HEK293 (cell line): ENCODE data around the gene SH2D7.

Experiments used
- CTCF ChIA-PET: fragments of 350-600 bp; formaldehyde crosslinking; extraction: SDS; loops from one replicate; lab custom pipeline; 2021; ENCODE audit warnings: antibody characterized with exemption; lab: Yijun Ruan, JAX
- POLR2A ChIA-PET: fragments of 300-600 bp; formaldehyde crosslinking; extraction: SDS; loops from one replicate; lab custom pipeline; 2020; ENCODE audit warnings: antibody characterized with exemption, inconsistent platforms; lab: Yijun Ruan, JAX
- H3K27ac ChIP-seq: fragments of 200-500 bp; sonication (Bioruptor generic); 2 replicates; pipeline ENCODE4 v1.5.1; 2014; ENCODE audit warnings: low read depth, low read length, control low read depth, inconsistent platforms; ENCODE audit errors: extremely low read depth
- H3K36me3 ChIP-seq, 2 experiments: fragments of 200-500 bp in 1 of 2; sonication (Bioruptor generic) in 1 of 2; 1 replicate in 1 of 2; 2 replicates in 1 of 2; pipeline ENCODE4 v1.5.1; 2014 to 2017; ENCODE audit warnings: inconsistent platforms in 2 of 2, low read length in 2 of 2; ENCODE audit not compliant: control insufficient read depth in 2 of 2, insufficient read depth in 1 of 2
- H3K4me1 ChIP-seq: fragments of 200-500 bp; sonication (Bioruptor generic); 2 replicates; pipeline ENCODE4 v1.5.1; 2014; ENCODE audit warnings: mild to moderate bottlenecking, low read length, inconsistent platforms; ENCODE audit not compliant: control insufficient read depth, insufficient read depth
- H3K4me3 ChIP-seq: 2 replicates; pipeline ENCODE4 v1.5.1; 2011; ENCODE audit warnings: low read depth, mild to moderate bottlenecking, control low read depth, low read length, moderate library complexity
- H3K9me3 ChIP-seq: fragments of 200-500 bp; sonication (Bioruptor generic); 2 replicates; pipeline ENCODE4 v1.5.1; 2014; ENCODE audit warnings: low read depth, low read length, inconsistent platforms; ENCODE audit not compliant: control insufficient read depth, insufficient read depth
- MZF1 ChIP-seq: fragments of 450-650 bp; formaldehyde crosslinking; IDR thresholded peaks from 2 replicates; pipeline ENCODE4 v1.5.1; 2017; ENCODE audit warnings: missing biosample characterization, missing genetic modification characterization, borderline replicate concordance
- REST ChIP-seq: fragments of 450-650 bp; formaldehyde crosslinking; IDR thresholded peaks from 2 replicates; pipeline ENCODE4 v1.5.1; 2016; ENCODE audit warnings: missing biosample characterization, missing genetic modification characterization
- SCRT1 ChIP-seq: fragments of 450-650 bp; formaldehyde crosslinking; IDR thresholded peaks from 2 replicates; pipeline ENCODE4 v1.5.1; 2016; ENCODE audit warnings: missing biosample characterization, missing genetic modification characterization, borderline replicate concordance
- SETDB1 ChIP-seq: IDR thresholded peaks from one replicate; pipeline ENCODE4 v1.6.1; 2017; ENCODE audit warnings: mild to moderate bottlenecking, low read length, moderate library complexity, mixed read lengths; ENCODE audit not compliant: insufficient read length
- SP3 ChIP-seq: fragments of 450-650 bp; formaldehyde crosslinking; IDR thresholded peaks from 2 replicates; pipeline ENCODE4 v1.5.1; 2016; ENCODE audit warnings: missing biosample characterization, missing genetic modification characterization
- YY2 ChIP-seq: fragments of 450-650 bp; formaldehyde crosslinking; IDR thresholded peaks from 2 replicates; pipeline ENCODE4 v1.5.1; 2016; ENCODE audit warnings: missing biosample characterization, missing genetic modification characterization
- ZIC2 ChIP-seq: fragments of 450-650 bp; formaldehyde crosslinking; IDR thresholded peaks from 2 replicates; pipeline ENCODE4 v1.5.1; 2016; ENCODE audit warnings: missing biosample characterization, missing genetic modification characterization
- ZNF146 ChIP-seq: fragments of 450-650 bp; formaldehyde crosslinking; IDR thresholded peaks from 2 replicates; pipeline ENCODE4 v1.5.1; 2016; ENCODE audit warnings: missing biosample characterization, missing genetic modification characterization
- ZNF2 ChIP-seq: fragments of 450-650 bp; formaldehyde crosslinking; IDR thresholded peaks from 2 replicates; pipeline ENCODE4 v1.5.1; 2016; ENCODE audit warnings: missing biosample characterization, missing genetic modification characterization
- ZNF239 ChIP-seq: fragments of 450-650 bp; formaldehyde crosslinking; IDR thresholded peaks from 2 replicates; pipeline ENCODE4 v1.5.1; 2016; ENCODE audit warnings: missing biosample characterization, missing genetic modification characterization
- ZNF24 ChIP-seq: fragments of 450-650 bp; formaldehyde crosslinking; IDR thresholded peaks from 2 replicates; pipeline ENCODE4 v1.5.1; 2016; ENCODE audit warnings: missing biosample characterization, missing genetic modification characterization
- ZNF416 ChIP-seq: fragments of 450-650 bp; formaldehyde crosslinking; IDR thresholded peaks from 2 replicates; pipeline ENCODE4 v1.5.1; 2016; ENCODE audit warnings: missing biosample characterization, missing genetic modification characterization
- ZNF664 ChIP-seq: fragments of 450-650 bp; formaldehyde crosslinking; IDR thresholded peaks from 2 replicates; pipeline ENCODE4 v1.5.1; 2016; ENCODE audit warnings: missing biosample characterization, missing genetic modification characterization
- ZNF707 ChIP-seq: fragments of 450-650 bp; formaldehyde crosslinking; IDR thresholded peaks from 2 replicates; pipeline ENCODE4 v1.5.1; 2016; ENCODE audit warnings: missing biosample characterization, missing genetic modification characterization
- ZNF777 ChIP-seq: fragments of 450-650 bp; formaldehyde crosslinking; IDR thresholded peaks from 2 replicates; pipeline ENCODE4 v1.5.1; 2017; ENCODE audit warnings: missing biosample characterization, missing genetic modification characterization, borderline replicate concordance
- ZSCAN23 ChIP-seq: fragments of 450-650 bp; formaldehyde crosslinking; IDR thresholded peaks from 2 replicates; pipeline ENCODE4 v1.5.1; 2016; ENCODE audit warnings: missing biosample characterization, missing genetic modification characterization
- ZSCAN4 ChIP-seq: fragments of 450-650 bp; formaldehyde crosslinking; IDR thresholded peaks from 2 replicates; pipeline ENCODE4 v1.5.1; 2017; ENCODE audit warnings: missing biosample characterization, missing genetic modification characterization
- TF ChIP-seq, protein P1 (sequence below): fragments of 450-650 bp; formaldehyde crosslinking; IDR thresholded peaks from 2 replicates; pipeline ENCODE4 v1.5.1; 2016; ENCODE audit warnings: missing biosample characterization, missing genetic modification characterization
- TF ChIP-seq, protein P2 (sequence below): fragments of 450-650 bp; formaldehyde crosslinking; IDR thresholded peaks from 2 replicates; pipeline ENCODE4 v1.5.1; 2016; ENCODE audit warnings: missing biosample characterization, missing genetic modification characterization
- TF ChIP-seq, protein P3 (sequence below): fragments of 450-650 bp; formaldehyde crosslinking; IDR thresholded peaks from 2 replicates; pipeline ENCODE4 v1.5.1; 2017; ENCODE audit warnings: missing biosample characterization, missing genetic modification characterization
- TF ChIP-seq, protein P4 (sequence below): fragments of 450-650 bp; formaldehyde crosslinking; IDR thresholded peaks from 2 replicates; pipeline ENCODE4 v1.5.1; 2016; ENCODE audit warnings: missing biosample characterization, missing genetic modification characterization, borderline replicate concordance

Gene SH2D7

DNA sequence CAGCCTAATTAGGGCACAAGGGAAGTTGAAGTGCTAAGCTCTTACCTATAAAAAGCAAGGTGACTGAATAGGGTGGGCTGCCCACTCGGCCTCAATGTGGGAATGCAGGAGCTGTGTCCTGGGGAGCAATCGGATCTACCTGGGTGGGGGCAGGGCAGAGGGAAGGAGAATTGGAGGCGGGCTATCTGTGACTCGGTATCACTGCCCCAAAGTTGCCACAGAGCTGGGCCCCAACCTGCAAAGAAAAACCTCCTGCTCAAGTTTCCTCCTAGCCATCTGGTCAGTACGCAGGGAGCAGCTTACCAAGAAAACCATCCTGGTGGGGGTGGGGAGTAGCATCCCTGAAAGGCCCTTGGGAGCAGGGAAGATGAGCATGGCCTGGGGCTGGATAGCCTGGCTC lies 28.2 kb downstream of the SH2D7 start (continued):
- TF ChIP-seq, protein P1, sequence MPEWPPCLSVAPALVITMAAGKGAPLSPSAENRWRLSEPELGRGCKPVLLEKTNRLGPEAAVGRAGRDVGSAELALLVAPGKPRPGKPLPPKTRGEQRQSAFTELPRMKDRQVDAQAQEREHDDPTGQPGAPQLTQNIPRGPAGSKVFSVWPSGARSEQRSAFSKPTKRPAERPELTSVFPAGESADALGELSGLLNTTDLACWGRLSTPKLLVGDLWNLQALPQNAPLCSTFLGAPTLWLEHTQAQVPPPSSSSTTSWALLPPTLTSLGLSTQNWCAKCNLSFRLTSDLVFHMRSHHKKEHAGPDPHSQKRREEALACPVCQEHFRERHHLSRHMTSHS (tag by site-specific recombination): no peak
- TF ChIP-seq, protein P2, sequence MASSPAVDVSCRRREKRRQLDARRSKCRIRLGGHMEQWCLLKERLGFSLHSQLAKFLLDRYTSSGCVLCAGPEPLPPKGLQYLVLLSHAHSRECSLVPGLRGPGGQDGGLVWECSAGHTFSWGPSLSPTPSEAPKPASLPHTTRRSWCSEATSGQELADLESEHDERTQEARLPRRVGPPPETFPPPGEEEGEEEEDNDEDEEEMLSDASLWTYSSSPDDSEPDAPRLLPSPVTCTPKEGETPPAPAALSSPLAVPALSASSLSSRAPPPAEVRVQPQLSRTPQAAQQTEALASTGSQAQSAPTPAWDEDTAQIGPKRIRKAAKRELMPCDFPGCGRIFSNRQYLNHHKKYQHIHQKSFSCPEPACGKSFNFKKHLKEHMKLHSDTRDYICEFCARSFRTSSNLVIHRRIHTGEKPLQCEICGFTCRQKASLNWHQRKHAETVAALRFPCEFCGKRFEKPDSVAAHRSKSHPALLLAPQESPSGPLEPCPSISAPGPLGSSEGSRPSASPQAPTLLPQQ (tag by site-specific recombination): no peak
- TF ChIP-seq SCRT1 (tag by site-specific recombination) (no peak), YY2 (tag by site-specific recombination) (no peak), ZNF239 (tag by site-specific recombination) (no peak), ZNF24 (tag by site-specific recombination) (no peak), ZNF707 (no peak), SP3 (tag by site-specific recombination) (no peak), ZNF664 (tag by site-specific recombination) (no peak), ZSCAN4 (tag by site-specific recombination) (no peak), ZNF2 (tag by site-specific recombination) (no peak), MZF1 (tag by site-specific recombination) (no peak), ZNF416 (tag by site-specific recombination) (no peak), ZIC2 (tag by site-specific recombination) (no peak)

- POLR2A ChIA-PET: no interaction called here
These were observed 32.9 kb downstream of the SH2D7 start for GRCh38 chr15:78125267-78125666.

More at GRCh38 chr15:78125267-78125666, 32.9 kb downstream of the SH2D7 start:
- no peak overlapping the region for H3K27ac ChIP-seq
- TF ChIP-seq, protein P3, sequence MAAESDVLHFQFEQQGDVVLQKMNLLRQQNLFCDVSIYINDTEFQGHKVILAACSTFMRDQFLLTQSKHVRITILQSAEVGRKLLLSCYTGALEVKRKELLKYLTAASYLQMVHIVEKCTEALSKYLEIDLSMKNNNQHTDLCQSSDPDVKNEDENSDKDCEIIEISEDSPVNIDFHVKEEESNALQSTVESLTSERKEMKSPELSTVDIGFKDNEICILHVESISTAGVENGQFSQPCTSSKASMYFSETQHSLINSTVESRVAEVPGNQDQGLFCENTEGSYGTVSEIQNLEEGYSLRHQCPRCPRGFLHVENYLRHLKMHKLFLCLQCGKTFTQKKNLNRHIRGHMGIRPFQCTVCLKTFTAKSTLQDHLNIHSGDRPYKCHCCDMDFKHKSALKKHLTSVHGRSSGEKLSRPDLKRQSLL (tag by site-specific recombination): no peak
- TF ChIP-seq ZNF707: peak; percentile 44; the same call in 1 of the 2 replicates
- TF ChIP-seq ZSCAN23: no peak
- TF ChIP-seq, protein P4, sequence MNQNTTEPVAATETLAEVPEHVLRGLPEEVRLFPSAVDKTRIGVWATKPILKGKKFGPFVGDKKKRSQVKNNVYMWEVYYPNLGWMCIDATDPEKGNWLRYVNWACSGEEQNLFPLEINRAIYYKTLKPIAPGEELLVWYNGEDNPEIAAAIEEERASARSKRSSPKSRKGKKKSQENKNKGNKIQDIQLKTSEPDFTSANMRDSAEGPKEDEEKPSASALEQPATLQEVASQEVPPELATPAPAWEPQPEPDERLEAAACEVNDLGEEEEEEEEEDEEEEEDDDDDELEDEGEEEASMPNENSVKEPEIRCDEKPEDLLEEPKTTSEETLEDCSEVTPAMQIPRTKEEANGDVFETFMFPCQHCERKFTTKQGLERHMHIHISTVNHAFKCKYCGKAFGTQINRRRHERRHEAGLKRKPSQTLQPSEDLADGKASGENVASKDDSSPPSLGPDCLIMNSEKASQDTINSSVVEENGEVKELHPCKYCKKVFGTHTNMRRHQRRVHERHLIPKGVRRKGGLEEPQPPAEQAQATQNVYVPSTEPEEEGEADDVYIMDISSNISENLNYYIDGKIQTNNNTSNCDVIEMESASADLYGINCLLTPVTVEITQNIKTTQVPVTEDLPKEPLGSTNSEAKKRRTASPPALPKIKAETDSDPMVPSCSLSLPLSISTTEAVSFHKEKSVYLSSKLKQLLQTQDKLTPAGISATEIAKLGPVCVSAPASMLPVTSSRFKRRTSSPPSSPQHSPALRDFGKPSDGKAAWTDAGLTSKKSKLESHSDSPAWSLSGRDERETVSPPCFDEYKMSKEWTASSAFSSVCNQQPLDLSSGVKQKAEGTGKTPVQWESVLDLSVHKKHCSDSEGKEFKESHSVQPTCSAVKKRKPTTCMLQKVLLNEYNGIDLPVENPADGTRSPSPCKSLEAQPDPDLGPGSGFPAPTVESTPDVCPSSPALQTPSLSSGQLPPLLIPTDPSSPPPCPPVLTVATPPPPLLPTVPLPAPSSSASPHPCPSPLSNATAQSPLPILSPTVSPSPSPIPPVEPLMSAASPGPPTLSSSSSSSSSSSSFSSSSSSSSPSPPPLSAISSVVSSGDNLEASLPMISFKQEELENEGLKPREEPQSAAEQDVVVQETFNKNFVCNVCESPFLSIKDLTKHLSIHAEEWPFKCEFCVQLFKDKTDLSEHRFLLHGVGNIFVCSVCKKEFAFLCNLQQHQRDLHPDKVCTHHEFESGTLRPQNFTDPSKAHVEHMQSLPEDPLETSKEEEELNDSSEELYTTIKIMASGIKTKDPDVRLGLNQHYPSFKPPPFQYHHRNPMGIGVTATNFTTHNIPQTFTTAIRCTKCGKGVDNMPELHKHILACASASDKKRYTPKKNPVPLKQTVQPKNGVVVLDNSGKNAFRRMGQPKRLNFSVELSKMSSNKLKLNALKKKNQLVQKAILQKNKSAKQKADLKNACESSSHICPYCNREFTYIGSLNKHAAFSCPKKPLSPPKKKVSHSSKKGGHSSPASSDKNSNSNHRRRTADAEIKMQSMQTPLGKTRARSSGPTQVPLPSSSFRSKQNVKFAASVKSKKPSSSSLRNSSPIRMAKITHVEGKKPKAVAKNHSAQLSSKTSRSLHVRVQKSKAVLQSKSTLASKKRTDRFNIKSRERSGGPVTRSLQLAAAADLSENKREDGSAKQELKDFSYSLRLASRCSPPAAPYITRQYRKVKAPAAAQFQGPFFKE: no peak
- TF ChIP-seq ZNF777 (tag by site-specific recombination): no peak
- TF ChIP-seq REST (tag by site-specific recombination): peak; percentile 64
- TF ChIP-seq SETDB1: no peak
- TF ChIP-seq ZNF146: no peak
- H3K4me3 ChIP-seq: no peak overlapping the region
- H3K9me3 ChIP-seq: no peaks in the 10 kb centered on the region
- H3K36me3 ChIP-seq: peaks cover 0 to 4% of the 10 kb centered on the region in 2 experiments; a peak in 1 of 3 replicates
- CTCF ChIA-PET: interaction anchor here (1.3 kb wide), 1 partner anchor 13 kb away, joined by 3 read pairs; no protein-coding TSS in a partner anchor
- 0 out of 2 replicates have a peak, but pooled peaks cover 1% of the 10 kb centered on the region for H3K4me1 ChIP-seq
